Sciatic nerve (tissue), 2 donors: Measurements from ENCODE around the gene CHN2. TPM values are rescaled to one million over a fixed set of nuclear protein-coding genes. Genes with fewer than 3 reads are reported as not detected.
A peak's percentile ranks its signal among the peaks of the same experiment; 100 is the strongest.
"Not testable (repeated sequence)": the region's sequence is repeated elsewhere in the genome, so short reads cannot be mapped to it uniquely, and the experiment has no call there.

Experiments
- ATAC-seq: fragments of 200-7000 bp; cut with Tn5 transposase; one replicate; pipeline ENCODE4 v1.9.1; 2020; ENCODE audit warnings: mild to moderate bottlenecking, moderate library complexity
- DNase-seq: peaks from one replicate; pipeline ENCODE4 v3.0.0-alpha.2; 2020; ENCODE audit warnings: low spot score
- intact Hi-C: fragments of 100-400 bp; cut with DNase I; formaldehyde crosslinking; loops from one replicate; pipeline ENCODE4 v1.14.2; 2022
- total RNA-seq: library from RNA; stranded (reverse); fragmentation: NEBNext Ultra II Directional; extraction: Animal tissue kit (Norgen Biotek cat#: 25700); gene quantifications from one replicate; pipeline ENCODE4 v1.2.1, GENCODE V29; 2021
- donor health status: DM: no; HTN: no; CAD: no.
- donor health status: DM: no; HTN: no; CAD: no.

CHN2 gene
- total RNA-seq, 1 donor from 2014 or later, result 10.9 TPM

DNA sequence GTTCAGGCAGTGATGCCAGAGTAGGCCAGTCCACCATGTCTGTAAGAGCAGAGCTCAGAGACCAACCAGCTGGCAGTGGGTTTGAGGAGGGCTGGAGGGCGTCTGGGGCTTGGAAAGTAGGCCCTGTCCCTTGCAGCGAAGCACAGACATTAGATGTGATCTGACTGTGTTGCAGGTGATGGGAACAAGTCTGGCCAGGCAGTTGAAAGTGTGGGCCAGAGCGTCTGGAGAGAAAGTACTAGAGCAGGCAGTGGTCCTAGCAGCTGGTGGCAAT is 53.3 kb downstream of the CHN2 start:
- DNase-seq, result no peak
- intact Hi-C loops, result no loop called here

DNA sequence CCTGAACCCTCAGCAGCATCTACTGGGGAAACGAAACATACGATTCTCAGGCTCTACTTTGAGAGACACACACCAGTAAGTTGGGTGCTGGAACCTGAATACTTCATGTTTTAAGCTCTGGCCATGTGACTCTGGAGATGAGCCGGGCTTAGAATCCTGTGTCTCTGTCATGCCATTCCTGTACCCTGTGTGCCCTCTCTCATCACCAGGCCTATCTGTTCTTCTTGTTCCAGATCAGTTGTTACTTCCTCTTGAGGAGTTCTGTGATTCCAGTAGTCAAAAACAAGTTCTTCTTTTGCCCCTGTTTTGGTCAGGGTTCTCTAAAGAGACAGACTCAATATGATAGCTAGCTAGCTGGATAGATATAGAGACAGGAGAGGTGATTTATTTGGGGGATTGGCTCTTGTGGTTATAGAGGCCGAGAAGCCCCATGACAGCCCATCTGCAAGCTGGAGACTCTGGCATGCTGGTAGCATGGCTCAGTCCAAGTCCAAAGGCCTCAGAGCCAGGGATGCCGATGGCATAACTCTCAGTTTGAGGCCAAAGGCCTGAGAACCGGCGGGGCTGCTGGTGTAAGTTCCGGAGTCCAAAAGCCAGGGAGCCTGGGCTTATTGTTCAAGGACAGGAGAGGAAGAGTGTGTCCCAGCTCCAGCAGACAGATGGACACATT is 54.3 kb downstream of the CHN2 start:
- intact Hi-C loops, result no loop called here

More for the DNA sequence above, 53.3 kb downstream of the CHN2 start:
- ATAC-seq, result no peak

DNA sequence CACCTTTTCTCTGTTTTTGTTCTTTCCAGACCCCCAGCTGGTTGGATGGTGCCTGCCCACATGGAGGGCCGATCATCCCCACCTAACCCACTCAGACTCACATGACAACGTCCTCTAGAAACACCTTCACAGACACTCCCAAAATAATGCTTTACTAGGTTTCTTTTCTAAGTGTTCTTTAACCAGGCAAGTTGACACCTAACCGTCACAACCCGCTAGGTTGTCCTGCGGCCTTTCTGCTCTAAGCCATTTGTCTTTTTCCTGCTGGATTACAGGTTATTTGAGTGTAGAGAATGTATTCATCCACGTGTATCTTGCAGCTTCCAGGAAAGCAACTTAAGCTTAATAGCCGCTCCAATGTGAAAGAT is 54.8 kb downstream of the CHN2 start:
- no peak for ATAC-seq
- intact Hi-C loops, result no loop called here
- DNase-seq, result no peak

More for the DNA sequence above, 54.3 kb downstream of the CHN2 start:
- peak; percentile 46 for ATAC-seq
- no peak for DNase-seq

DNA sequence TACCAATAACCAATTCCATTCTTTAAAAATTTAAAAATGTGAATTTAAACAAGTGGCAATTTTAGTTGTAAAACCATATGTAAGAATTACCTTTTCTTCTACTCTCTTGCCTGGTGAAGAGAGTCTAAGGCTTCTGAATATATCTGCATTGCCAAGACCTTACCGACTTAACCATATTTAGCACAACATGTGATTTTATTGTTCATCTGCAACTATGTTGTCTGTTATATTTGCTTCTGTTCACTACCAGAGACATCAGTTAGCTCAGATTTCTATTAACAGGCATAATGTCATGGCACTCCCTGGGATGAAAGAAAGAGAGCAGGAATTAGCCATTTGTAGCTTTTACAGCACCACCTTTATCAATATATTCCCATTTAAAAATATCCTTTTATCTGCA is 55.3 kb downstream of the CHN2 start:
- DNase-seq, result no peak
- intact Hi-C loops, result no loop called here
- ATAC-seq, result no peak

DNA sequence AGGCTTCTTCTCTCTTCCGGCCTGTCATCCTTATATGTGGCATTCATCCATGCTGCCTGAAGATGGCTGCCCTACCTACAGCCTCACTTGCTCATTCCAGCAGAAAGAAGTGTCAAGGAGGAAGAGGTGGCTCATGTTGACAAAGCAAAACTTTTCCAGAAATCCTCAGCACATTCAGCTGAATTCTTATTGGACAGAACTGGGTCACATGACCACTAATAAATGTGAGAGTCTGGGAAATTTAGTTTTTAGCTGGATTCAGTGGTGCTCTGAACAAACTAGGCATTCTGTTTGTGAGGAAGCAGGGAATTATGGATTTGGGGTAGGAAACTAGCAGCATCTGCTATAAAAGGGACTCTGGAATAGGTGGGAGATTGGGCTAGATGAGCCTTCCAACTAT is 58.6 kb downstream of the CHN2 start:
- no peak for ATAC-seq

DNA sequence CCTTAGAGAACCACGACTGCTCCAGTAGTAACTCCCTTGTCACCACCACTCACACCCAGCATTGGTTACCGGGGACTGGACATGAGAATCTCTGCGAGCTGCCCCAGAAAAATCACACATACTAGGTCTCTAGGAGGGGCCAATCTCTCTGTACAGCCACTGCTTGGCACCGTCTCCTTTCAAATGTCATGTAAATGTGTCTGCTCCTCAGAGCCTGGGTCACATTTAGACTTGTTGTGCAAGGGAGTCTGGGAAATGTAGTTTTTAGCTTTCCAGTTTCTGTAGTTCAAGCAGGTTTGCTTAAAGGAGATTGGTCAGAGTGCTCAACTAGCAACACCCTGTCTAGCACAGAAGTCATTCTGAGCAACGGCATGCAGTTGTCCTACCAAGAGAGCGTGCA is 60.0 kb downstream of the CHN2 start:
- ATAC-seq (no peak), DNase-seq (no peak)
- intact Hi-C loops, result no loop called here

More for the DNA sequence above, 58.6 kb downstream of the CHN2 start:
- no peak for DNase-seq
- intact Hi-C loops, result no loop called here

DNA sequence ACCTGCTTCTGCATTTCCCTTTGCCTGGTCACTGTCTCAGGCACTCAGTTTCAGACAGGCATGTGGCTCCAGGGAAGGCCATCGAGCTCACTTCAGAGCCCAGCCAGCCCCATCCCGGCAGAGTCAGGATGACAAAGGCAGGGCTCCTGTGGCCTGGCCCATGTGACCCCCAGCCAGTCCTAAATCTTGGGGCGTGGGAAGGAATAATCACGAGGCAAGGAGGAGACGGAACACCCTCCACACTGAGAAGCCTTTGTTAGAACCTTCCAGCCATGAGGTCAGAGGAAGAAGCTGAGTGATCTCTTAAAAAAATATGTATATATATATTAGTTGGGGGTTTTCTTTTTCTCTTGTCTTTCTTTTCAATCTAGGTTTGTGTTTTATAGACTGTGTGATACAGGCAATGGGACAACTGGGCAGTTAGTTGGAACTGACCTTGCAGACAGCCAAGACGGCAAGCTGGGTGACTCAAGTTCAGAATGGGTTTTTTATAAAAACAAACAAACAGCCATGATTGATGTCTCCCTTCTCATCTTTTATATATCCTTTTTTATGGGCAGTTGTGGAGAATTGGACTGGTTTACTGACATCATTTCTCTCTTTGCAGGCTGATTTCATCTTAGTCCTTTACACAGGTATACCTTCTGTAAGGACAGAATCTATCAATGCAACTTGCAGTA is 60.8 kb downstream of the CHN2 start:
- DNase-seq (no peak), ATAC-seq (no peak)
- intact Hi-C loops, result no loop called here

DNA sequence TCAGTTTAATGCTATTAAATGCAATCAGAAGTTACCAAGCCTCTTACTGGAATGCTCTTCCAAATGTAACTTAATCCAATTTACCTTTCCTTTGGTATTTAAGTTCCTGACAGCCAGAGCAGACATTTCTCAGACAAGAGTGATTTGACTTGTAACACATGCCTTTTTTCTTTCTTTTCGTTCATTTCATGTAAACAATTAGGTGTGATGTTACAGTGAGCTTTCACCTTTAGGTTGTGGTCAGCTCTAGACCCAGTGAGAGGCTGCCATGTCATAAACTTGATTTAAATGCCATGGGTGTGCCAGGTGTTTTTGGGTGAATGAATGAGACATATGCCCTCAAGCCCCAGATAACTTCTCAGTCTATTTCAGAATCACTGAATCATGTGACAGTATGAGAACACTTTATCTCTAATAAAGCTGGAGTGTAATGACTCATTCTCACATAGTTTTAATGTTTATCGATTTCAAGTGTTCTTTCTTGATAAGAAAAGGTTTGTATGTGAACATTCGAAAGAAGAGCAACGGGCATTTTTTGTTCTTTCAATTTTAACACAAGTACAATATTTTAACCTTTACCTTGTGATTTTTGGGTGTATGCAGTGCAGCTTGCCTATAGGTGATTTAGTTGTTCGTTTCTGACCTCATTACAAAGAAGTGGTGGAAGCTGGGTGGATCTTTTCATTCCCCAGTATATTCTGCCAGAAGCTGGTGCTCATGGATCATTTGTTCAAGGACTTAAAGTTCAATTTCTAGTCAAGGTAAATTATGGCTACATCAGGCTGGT is 61.5 kb downstream of the CHN2 start:
- intact Hi-C loops, result no loop called here
- ATAC-seq, result no peak

DNA sequence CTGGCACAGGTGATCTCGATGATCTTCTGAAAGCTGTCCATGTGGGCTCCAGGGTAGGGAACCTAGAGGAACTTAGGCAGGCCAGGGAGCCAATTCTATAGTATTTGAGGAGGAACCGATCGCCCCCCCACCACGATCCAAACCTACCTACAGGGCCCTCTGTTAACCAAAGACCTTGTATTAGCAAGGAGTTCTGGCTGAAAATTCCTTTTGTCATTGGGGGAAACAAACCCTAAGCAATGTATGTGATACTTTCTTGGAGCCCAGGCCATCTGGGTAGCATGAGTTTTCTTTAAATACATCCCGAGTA is 62.1 kb downstream of the CHN2 start:
- ATAC-seq (no peak), DNase-seq (no peak)
- intact Hi-C loops, result no loop called here

More for the DNA sequence above, 61.5 kb downstream of the CHN2 start:
- no peak for DNase-seq

DNA sequence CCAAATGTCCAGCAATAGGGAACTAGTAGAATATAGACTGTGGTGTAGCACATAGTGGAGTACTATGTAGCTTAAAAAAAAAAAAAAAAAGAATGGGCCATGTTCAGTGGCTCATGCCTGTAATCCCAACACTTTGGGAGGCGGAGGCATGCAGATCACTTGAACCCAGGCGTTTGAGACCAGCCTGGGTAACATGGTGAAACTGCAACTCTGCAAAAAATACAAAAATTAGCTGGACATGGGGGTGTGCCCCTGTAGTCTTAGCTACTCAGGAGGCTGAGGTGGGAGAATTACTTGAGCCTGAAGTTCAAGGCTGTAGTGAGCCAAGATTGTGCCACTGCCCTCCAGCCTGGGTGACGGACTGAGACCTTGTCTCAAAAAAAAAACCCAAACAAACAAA is 64.4 kb downstream of the CHN2 start:
- DNase-seq (no peak), ATAC-seq (no peak)
- intact Hi-C loops, result no loop called here

DNA sequence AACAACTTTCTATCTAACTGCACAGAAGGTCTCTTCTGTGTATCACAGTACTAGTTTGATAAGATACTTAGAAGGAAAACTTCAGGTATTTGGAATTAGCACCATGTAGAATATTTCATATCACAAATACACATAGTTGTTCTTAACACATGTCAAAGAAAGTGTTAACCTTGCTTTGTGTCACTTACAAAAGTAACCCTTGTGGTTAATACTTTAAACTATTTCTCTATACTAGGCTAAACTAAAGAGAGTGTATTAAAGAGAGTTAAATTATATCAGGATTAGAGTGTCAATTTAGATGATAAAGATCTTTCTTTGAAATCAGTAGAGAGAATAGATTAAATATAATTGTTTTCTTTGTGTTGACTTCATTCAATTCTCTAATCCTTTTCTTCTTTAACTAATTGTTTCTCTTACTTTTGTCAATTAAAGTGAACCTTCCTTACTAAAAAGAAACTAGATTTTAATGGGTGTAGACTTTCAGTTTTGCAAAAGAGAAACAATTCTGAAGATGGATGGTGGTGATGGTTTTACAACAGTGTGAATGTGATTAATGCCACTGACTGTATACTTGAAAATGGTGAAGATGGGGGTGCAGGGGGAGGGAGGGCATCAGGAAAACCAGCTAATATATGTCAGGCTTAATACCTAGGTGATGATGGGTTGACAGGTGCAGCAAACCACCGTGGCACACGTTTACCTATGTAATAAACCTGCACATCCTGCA is 67.8 kb downstream of the CHN2 start:
- DNase-seq (no peak), ATAC-seq (no peak)
- intact Hi-C loops, result no loop called here

DNA sequence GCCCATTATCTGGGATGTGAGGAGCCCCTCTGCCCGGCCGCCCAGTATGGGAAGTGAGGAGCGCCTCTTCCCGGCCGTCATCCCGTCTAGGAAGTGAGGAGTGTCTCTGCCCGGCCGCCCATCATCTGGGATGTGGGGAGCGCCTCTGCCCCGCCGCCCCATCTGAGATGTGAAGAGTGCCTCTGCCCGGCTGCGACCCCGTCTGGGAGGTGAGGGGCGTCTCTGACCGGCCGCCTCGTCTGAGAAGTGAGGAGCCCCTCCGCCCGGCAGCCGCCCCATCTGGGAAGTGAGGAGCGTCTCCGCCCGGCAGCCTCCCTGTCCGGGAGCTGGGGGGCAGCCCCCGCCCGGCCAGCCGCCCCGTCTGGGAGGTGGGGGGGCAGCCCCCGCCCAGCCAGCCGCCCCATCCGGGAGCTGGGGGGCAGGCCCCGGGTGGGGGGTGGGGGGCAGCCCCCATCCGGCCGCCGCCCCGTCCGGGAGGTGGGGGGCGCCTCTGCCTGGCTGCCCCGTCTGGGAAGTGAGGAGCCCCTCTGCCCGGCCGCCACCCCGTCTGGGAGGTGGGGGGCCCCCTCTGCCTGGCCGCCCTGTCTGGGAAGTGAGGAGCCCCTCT is 69.1 kb downstream of the CHN2 start:
- intact Hi-C loops, DNase-seq, ATAC-seq: not testable (repeated sequence)

DNA sequence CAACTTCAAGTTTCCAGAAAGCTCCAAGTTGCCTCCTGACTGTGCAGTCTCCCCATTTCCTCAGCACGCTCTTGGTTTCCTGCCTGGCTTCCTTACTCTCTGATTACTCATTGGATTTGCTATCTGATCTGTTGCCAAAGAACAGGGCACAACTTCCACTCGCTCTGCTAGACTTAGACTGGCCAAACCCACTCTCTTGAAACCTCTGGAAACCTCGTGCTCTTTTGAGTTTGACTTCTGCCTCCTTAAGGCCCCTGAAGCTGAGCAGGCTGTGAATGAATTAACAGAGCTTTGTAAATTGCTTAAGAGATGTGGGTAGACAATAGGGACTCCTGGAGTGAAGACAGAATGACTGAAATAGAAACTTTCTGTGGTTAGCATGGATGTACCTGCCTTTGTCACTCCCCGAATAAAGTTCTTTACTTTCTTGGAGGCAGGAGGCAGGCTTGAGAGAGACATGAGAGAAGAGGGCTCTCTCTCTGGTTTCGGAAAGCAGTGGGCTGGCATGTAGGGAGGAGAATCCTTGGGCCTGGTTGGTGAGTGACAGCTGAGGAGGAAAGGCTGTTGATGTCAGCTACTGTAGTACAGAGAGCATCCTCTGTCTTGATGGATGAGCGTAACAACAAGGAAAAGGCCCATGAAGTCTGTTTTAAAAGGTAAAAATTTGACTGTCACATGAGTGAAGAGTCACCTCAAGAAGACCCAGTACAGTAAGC is 70.8 kb downstream of the CHN2 start:
- DNase-seq (no peak), ATAC-seq (peak; percentile 30)
- intact Hi-C loops, result no loop called here

DNA sequence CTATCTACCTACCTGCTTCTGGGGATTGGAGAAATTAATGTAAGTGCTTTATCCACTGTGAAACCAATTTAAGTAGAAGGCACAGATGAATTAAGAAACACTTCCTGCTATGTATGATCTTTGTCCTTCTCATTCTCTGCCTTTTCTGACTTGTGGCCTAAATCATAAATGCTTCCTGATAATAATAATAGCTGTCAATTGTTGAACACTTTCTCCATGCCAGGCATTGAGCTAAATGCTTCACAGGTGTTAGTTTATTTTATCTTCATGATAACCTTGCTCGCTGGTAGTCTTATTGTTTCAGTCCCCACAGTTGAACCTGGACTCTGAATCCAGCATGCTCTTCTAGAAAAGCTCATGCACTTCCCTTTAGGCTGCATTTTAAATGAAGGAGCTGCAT is 75.4 kb downstream of the CHN2 start:
- DNase-seq (no peak), ATAC-seq (no peak)
- intact Hi-C loops, result no loop called here

DNA sequence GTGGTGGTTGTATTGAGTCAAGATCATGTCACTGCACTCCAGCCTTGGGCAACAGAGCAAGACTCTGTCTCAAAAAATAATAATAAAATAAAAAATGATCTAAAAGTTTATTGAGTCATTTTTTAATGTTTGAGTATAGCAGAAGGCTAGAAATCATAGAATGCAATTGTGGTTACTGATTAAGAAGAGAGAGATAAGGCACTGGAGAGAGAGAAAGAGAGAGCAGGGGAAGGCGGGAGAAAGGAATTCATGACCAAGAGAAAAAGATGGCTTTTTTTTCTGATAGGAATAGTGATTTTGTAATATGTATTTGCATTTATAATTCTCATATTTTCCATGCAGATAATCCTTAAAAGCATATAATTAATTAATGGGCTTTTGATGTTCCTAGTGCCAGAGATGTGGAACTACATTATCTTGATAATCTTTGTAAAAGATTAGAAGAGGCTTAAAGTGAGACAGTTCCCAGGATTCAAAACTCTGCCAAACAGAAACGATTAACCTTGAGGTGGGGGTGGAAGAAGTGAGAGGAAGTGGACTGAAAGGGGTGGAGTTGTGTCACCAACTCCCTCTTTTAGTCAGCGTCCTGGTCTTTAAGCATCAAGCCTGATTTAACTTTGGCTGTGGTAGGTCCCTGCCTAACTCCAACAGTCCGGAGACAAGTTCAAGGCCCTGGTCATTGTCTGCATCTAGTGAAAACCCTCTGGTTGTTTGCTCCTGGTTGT is 76.2 kb downstream of the CHN2 start:
- ATAC-seq (no peak), DNase-seq (no peak)
- intact Hi-C loops, result no loop called here

DNA sequence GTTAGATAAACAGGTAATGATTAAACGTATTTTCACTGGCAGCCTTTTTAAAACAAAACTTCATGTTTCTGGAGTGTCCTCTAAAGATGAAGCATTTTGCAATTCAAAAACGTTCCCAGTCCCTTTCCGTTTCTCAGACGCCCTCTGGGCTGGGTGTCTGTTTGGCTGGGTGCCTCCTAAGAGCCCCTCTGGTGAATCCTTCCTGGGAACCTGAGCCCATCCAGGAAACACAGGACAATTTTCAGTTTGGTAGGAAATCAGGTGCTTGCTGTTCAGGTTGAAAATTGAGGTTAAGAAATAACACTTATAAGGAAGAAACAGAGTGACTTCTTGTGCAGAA is 76.7 kb downstream of the CHN2 start:
- DNase-seq (no peak), ATAC-seq (no peak)
- intact Hi-C loops, result no loop called here

DNA sequence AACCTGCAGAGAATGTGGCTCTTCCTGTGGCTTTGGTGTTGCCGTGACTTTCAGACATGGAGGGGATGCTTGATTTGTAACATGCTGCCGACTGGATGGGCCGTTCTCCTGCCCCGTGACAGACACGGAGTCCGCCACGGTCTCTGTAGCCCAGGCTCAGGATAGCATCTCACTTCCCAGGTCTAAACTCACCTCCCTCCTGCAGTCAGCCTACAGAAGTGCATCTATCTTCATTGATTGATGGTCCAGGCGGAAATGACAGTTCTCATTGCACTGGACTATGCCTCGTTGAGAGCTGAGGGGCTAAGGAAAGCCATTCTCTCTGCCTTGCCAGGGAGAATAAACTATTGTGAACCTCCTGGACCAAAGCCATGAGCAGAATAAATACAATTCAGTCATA is 77.5 kb downstream of the CHN2 start:
- DNase-seq, result no peak
- intact Hi-C loops, result no loop called here
- no peak for ATAC-seq
